Stimulated activated CD8-positive, alpha-beta memory T cell treated with anti-CD3 and anti-CD28 coated beads, Interleukin-2, amount 100 ng/mL, for 48 hours (primary cell): ENCODE results near the gene SEPTIN1.

Source experiments
- DNase-seq, 2 donors: peaks; one replicate each; pipeline ENCODE4 v3.0.0-alpha.2; 2020; ENCODE audit warnings: low read depth in 2 of 2

SEPTIN1 gene

DNA sequence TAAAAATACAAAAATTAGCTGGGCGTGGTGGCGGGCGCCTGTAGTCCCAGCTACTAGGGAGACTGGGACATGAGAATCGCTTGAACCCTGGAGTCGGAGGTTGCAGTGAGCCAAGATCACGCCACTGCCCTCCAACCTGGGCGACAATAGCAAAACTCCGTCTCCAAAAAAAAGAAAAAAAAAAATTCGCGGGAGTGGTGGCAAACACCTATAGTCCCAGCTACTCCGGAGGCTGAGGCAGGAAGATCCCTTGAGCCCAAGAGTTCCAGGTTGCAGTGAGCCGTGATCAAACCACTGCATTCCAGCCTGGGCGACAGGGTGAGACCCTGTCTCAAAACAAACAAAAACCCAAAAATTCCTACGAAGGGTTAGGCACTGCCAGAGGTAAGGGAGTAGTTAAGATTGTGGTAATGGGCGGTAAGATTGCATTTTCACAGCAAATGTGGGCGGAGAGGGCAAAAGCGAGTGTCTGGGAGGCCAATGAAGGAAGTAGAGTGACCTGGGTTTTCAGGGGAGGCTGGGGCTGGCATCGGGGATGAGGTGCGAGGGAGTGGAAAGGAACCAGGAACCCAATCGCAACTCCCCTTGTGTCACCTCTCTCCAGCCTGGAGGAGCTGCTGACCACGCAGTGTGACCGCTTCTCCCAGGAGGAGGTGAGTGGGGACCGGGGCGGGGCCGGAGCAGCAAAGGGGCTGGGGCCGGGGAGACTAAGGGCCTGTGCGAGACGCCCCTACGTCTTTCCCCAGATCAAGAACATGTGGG, 5.1 kb downstream of the SEPTIN1 start:
- DNase-seq = no peak

DNA sequence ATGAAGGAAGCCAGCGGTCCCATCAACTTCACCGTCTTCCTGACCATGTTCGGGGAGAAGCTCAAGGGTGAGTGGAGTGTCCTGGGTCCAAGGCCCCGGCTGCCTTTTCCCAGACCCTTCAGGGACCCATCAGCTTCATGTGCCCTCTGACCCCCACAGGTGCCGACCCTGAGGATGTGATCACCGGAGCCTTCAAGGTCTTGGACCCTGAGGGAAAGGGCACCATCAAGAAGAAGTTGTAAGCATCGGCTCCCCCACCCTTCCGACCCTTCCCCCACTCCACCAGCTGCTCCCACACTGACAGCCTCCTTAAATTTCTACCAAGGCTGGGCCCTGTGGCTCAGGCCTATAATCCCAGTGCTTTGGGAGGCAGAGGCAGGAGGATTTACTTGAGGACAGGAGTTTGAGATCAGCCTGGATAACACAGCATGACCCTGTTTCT, 5.9 kb downstream of the SEPTIN1 start:
- no peak for DNase-seq

DNA sequence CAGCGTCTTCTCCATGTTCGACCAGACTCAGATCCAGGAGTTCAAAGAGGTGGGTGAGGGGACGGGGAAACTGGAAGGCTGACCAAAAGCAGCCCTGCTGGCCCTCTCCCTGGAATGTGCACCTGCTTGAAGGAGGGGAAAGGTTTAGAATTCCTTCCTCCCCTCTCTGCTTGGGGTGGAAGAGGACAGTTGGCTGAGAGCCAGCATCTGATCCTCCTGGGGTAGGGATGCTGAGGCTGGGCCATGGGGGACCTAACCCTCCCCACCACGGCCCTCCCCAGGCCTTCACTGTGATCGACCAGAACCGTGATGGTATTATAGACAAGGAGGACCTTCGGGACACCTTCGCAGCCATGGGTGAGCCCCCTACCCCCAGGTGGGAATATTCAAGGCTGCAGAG, 6.5 kb downstream of the SEPTIN1 start:
- DNase-seq = no peak

DNA sequence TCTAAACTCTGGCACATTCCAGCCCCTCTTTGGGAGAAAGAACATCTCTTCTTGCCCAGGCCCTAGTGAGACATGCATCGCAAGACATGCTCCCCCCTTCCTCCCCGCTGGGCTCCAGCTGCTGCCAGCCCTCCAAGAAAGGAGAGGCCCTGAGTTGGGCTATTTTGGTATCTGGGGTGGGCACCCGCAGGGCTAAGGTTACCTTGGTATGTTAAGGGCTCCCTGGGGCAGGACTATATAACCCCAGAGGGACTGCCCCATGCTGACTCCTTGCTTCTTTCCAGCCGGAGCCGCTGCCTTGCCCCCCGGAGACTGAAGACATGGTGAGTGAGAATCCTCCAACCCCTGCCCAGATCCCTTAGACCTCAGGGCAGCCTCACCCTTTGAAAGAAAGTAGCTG, 7.8 kb downstream of the SEPTIN1 start, which contains the start of gene MYL11:
TSS of gene MYL11 (plus strand) at position 265 of the 400 bp plus-strand sequence. CDS start at position 321, 56 bp downstream.
- no peak for DNase-seq

DNA sequence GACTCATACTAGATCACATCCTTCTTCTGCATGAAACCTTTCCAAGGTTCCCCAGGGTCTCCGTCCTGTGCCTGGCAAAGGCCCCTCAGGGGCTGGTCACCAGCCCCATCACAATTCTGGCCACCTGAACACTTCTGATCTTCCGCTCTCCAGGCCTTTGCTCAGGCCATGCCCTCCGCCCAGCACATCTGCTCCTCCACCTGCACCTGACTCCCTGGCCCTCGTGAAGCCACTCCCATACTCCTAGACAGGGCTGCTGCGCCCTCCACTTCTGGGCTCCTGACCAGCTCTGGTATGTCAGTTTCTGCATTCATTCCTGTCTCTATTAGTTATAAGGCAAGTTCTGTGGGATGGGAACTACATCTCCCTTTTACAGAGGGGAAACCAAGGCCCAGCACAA, 9.6 kb downstream of the SEPTIN1 start:
- DNase-seq = no peak

DNA sequence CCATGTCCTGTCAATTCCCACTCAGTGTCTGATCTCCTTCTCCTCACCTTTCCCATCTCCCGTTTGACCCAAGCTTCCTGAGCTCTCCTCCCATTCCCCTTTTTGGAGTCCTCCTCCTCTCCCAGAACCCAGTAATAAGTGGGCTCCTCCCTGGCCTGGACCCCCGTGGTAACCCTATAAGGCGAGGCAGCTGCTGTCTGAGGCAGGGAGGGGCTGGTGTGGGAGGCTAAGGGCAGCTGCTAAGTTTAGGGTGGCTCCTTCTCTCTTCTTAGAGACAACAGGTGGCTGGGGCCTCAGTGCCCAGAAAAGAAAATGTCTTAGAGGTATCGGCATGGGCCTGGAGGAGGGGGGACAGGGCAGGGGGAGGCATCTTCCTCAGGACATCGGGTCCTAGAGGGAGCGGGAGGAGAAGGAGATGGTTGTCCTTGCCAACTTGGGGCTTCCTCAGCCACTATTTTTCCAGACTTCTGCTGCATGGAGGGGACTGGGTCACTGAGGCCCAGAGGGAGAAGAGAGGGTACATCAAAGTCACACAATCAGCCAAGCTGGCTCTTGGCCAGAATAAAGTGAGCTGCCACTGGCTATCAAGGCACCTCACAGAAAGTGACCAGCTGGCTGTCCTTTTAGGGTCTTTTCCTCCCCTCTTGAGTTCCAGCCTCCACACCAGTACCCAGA, 10.2 kb downstream of the SEPTIN1 start:
- DNase-seq = no peak

DNA sequence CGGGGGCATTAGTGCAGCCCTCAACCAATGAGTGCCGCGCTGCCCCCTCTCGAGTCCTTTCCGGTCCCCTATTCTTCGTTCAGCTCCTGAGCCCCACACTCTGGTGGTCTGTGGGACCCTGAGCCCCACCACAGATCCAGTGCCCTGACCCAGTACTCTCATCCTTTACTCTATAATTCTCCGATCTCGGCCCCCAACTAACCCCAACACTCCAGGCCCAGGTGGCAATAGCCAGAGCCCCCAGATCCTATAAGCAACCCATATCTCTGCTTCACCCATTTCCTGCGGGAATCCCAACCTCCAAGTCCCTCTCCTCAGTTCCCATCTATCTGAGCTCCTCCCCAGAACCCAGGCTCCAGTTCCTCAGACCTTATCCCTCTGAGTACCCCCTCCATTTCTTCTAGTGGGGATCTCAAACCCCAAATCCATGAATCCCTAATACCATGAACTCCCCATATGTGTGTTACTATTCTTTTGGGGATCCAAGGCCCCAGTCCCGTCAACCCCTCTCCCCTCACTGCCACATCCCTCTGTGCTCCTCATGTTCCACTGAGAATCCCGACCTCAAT, 11.0 kb downstream of the SEPTIN1 start:
- no peak for DNase-seq

DNA sequence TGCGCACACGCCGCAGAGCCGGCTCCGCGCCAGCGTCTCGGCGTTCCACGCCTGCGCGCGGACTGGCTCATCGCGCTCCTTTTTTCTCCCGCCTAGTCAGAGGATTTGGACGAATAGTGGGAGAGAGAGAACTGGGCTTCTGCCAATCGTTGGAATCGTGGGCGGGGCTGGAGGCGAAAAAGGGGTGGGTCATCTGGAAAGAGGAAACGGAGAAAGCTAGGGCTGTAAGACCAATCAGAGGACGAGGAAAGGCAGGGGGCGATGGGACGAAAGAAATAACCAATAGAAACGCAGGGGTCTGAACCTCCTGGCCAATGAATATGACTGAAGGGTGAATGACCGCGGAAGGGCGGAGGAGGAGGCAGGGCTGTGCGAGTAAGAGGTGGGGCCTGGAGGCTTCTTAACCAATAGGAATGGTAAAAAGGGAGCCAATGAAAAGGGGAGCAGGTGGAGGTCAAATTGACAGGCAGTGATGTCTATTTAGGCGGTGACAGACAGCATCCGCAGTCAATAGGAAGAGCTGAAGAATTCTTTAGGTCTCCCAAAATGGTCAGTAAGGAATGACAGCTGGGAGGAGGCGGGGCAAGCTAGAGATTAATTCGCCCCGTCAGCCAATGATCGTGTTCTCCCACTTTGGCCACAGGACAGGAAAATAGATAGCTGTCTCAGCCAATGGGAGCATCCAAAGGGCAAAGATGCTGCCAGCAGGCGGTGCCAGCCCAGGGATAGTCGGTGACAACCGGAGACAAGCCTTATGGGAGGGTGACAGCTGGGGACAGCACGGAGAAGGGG, 11.7 kb downstream of the SEPTIN1 start, which contains the start of gene TBC1D10B:
TSS of gene TBC1D10B (minus strand) at position 39 of the 792 bp plus-strand sequence. CDS start 311 bp downstream, outside the sequence.
- peak; percentile 92 to 98 for DNase-seq

DNA sequence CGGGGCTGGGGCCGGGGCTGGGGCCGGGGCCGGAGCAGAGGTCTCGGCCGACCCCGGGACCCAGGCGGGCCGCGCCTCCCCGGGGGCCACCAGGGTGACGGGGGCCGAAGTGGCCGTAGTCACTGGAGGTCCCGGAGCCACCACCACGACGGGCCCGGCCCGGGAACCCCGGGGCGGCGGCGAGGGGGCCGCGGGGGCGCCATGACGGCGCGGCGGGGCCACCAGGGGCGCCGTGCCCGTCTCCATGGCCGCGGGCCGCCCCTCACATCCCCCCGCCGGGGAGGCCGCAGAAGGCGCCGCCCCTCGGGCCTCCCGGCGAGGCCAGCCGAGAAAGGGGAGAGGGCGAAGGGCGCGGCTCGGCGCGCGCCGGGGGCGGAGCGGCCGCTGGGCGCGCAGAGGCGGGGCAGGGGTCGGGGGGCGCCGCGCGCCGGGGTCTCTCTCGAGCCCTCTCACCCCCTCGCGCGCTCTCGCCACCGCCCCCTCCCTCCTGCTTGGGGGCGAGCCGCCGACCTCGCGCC, 12.4 kb downstream of the SEPTIN1 start:
- no peak for DNase-seq

DNA sequence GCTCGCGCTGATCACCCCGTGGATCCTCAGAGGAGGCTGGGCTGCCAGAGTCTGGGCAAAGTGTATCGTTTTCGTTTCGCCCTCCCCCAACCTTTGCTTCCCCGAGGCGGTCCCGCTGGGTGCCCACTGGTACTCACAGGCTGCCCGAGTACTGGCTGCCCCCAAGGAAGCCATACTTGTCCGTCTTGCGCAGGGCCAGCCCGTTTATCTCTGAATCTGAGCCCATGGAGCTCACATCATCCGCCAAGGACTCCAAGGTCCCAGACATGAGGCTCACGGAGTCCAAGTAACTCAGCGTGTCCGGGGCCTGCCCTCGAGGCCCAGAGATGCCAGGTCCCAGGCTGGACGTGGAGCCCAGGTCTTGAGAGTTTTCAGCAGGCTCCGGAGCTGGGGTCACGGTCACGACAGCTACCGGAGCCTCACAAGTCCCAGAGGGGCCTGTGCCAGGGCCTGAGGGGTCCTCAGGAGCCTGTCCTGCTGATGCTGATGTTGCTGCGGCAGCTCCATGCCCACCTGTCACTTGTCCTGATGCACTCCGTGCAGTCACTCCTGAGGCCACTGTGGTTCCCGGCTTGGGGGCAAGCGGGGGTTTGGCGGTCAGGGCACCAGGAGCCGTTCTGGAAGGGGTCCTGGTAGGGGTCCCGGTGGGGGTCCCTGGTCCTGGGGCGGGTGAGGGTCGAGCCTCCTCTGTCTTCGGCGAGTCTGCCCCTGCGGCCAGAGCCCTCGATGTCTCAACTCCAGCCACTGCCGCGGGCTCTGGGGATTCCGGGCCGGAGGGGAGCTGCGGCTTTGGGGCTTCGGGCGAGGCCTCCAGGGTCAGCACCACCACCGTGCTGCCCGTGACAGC, 13.0 kb downstream of the SEPTIN1 start:
- no peak for DNase-seq

DNA sequence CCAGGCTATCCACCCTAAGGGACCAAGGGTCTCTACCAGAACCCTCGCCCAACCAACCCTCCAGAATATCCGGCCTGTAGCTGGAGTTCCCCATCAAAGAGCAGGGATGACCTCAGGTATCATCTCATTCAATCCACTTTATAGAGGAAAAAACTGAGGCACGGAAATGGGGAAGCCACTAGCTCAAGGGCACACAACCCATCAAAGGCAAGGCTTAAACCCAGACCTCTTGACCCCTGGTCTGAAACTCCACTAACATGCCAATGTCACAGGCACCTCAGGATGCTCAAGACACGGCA, 13.6 kb downstream of the SEPTIN1 start:
- no peak for DNase-seq

DNA sequence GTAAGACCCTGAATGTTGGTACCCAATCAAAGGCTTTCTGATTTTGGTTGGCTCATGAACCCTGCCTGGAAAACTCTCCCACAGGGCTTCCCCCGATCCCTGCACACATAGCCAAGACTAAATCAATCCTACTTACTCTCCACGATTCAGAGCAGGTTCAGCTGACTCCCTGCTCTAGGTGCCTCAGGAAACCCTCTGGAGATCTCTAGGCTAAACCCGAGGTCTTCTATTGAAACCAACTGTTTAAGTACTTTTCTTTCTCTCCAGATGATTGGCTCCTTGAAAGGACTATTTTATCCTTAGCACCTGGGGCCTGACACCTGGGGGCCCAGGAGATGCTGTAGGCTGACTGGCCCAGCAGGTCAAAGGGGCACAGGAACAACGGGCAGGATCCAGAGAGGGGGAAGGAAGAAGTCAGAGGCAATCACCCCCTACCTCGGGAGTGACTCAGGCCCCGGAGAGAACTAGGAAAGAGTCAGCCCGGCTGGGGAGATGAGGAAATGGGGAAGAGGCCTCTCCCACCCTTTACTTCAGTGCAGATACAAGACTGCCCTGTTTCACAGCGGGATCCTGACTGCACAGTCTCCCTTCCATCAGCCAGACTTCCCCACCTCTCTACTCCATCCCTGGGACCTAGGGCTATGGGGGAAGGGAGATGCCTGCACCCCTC, 14.1 kb downstream of the SEPTIN1 start:
- DNase-seq = no peak

DNA sequence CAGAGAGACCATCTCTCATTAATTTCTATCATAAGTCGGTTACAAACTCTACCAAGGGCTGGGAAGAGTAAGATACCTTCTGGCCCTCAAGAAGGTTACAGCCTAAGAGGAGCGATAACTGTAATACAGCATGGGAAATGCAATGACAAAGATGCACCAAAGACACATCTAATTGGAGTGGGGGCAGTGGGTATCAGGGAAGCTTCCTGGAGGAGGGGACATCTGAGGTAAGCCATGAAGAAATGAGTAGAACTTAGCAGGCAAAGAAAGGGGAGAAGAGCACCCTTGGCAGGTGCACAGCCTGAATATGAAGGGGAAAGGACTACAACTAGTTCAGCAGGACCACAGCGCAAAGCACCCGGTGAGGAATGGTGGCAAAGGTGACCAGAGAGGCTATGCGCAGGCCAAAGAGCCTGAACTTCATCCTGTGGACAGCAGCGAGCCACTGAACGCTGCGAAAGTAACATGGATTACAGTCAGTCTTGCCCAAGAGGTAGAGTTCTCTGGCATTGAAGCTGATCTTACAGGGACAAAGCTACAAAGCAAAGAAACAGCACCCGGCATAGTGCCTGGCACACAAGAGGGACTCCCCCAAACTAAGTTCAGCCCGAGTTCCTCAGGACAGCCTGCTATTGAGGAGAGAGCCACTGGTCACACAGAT, 14.9 kb downstream of the SEPTIN1 start:
- no peak for DNase-seq

DNA sequence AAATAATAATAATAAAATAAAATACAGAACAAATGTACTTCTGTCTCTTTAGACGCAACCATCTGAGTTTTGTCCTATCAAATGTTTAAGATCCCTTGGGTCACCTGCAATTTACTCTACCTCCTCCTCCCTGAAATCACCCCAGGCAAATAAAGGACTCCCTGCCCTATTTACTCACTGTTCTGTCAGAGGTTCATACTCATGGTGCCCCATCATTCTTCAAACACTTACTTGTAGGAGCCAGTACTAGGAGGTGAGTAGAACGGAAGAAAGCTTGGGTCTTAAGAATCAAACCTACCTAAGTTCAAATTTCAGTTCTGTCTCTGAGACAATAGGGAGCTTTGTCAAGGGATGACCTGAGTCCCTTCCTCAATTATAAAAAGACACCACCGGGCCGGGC, 15.8 kb downstream of the SEPTIN1 start:
- no peak for DNase-seq

DNA sequence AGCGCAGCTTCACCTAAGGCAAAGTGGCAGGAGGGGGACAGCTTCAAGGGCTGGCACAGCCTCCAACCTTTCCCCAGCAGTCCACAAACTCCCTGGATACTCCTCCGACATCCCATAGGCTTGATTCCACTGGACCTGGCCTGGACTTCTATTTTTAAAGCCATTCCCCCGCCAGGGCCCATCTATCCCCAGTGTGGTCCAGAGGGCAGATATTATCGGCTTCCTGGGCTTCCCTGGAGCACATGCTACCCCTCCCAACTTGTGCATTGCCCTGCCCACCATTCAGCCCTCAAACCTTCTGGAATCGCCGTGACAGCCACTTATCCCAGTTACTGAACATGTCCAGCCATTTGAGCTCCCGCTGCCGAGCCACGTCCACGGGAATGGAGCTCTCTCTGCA, 17.2 kb downstream of the SEPTIN1 start:
- DNase-seq = no peak

DNA sequence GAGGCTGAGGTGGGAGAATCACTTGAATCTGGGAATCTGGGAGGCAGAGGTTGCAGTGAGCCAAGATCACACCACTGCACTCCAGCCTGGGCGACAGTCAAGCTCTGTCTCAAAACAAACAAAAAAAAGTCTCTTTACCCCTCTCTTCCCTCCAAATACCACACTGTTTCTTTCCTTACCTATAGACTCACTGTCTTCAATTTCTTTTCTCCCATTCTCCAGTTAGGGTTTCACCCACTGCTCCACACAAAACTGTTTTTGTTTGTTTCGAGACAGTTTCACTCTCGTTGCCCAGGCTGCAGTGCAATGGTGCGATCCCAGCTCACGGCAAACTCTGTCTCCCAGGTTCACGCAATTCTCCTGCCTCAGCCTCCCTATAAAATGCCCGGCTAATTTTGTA, 21.2 kb downstream of the SEPTIN1 start:
- DNase-seq = no peak

DNA sequence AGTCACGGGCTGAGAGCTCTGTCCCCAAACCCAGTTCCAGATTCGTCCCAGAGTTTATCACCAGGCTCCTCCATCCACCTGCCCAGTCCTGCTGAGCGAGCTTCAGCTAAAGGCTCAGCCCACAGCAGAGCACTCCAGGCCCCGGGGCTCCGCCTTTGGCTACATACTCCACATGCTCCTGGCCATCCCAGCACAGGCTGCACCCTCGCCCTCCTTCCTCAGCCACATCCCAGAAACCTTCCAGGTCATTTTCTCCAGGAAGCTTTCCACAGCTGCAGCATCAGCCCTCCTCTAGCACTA, 22.5 kb downstream of the SEPTIN1 start:
- no peak for DNase-seq

DNA sequence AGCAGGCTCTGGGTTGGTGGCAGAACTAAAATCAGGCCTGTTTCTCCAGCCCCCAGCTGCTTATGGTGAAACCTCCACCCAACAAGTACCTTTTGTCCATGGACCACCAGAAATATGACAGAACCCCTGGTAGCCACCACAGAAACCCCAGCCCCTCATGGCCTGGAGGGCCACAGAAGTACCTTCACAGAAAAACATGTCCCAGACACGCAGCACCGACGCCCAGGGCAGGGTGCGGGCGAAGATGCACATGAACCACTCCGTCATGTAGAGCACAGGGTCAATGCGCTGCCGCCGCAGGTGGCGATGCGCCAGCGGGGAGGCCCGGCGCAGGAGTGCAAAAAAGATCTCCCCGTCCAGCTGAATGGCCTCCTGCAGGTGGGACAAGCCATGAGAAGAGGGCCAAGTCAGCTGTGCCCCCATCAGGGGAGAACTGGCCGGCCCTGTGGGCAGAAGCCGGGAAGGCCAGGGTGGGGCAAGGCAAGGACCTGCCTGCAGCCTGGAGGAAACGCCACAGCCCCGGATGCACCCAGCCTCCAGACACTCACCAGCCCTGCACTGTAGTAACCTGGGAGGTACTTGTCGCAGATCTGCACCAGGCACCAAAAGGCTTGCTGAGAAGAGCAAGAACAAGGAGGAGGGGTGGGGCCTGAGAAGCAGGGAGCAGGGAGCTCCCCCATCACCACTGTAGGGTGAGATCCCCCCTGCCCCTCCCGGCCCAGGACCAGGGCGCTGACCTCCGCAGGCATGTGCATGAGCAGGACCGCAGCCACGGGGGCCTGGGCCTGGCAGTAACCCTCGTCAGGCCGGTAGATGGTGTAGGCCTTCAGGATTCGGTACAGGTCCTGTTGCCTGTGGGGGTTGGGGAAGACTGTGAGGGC, 23.1 kb downstream of the SEPTIN1 start:
- no peak for DNase-seq

DNA sequence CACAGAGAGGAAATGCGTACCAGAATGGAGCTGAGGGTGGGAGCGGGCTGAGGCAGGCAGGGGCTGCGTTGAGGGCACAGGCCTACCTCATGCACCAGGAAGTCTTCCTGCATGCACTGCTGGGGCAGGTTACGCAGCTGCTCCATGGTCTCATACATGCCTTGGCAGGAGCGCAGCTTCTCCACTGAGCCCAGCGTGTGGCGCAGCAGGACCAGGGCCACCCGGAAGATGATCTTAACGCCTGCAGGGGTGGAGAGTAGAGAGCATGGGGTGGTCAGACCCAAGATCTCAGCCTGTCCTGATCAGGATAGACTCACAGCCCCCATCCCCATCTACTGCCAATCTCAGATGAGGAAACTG, 23.8 kb downstream of the SEPTIN1 start:
- DNase-seq = no peak
